ENCODE results near the gene MAPKAP1. TPM values are rescaled to one million over a fixed set of nuclear protein-coding genes. Genes with fewer than 3 reads are reported as not detected.

Gene MAPKAP1
- total RNA-seq, 1 donor from 2014 or later = 49.6 TPM

DNA sequence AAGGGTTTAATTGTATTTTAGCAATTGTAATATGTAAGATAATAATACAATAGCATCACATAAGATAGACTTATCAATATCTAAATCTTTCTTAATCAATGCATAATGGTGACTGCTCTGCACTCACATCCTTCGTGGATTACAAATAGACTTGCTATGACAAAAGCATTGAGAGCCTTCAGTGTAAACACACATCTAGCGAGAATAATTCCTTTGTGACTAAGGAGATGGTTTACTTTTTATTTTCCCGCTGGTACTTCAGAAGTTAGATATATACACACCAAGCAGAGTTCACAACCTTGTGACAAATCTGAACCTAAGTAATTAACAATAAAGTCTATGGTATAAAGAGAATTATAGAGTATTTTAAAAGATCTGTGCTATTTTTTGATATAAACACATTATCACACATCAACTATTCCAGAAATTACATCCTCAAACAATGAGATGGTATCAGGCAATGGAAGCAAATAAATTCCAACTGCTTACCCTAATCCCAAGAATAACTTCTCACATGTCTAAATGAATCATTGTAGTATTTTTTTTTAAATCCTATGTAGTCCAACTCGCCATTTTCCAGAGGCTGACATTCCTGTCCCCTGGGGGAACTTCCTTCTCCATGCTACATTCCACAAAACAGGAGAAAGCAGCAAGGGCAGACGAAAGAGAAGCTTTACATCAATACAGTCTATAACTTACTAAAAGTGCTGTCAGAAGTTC, 51.2 kb downstream of the MAPKAP1 start:
- TF ChIP-seq, protein P1, sequence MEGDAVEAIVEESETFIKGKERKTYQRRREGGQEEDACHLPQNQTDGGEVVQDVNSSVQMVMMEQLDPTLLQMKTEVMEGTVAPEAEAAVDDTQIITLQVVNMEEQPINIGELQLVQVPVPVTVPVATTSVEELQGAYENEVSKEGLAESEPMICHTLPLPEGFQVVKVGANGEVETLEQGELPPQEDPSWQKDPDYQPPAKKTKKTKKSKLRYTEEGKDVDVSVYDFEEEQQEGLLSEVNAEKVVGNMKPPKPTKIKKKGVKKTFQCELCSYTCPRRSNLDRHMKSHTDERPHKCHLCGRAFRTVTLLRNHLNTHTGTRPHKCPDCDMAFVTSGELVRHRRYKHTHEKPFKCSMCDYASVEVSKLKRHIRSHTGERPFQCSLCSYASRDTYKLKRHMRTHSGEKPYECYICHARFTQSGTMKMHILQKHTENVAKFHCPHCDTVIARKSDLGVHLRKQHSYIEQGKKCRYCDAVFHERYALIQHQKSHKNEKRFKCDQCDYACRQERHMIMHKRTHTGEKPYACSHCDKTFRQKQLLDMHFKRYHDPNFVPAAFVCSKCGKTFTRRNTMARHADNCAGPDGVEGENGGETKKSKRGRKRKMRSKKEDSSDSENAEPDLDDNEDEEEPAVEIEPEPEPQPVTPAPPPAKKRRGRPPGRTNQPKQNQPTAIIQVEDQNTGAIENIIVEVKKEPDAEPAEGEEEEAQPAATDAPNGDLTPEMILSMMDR (IDR thresholded peaks at IDR 0.05) = no peak

DNA sequence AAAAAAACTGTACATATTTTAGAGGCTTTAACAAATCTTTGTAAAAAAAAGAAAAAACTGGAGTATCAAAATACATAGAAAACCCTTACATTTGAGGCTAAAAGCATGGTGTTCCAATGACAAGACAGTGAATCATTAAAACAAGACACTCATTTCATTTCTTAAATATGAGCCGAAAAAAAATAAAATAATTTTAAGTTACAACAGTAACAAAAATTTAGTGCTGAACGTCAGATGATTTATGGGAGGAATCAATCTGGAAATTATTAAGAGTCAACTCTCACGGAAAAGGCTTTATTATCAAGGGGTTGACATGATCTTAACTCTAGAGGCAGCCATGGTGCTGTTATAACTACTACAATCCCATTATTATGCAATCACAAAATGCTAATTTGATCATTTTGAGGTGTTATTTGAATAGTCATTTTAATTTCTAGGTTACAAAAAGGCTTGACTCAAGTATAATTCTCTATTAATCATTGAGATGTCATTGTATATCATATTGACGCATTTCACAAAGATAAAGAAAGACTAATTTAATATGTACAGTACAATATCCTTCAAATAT, 51.9 kb downstream of the MAPKAP1 start:
- no peak for DNase-seq (ENCODE audit: low spot score in 2 of 2)
- no peak overlapping the region for H3K4me3 ChIP-seq
- no peak overlapping the region for H3K27ac ChIP-seq
- intact Hi-C loops (cut with DNase I) = no loop called here
- TF ChIP-seq, protein P1 (IDR thresholded peaks at IDR 0.05) = no peak
- H3K36me3 ChIP-seq = no peaks in the 10 kb centered on the region
- no peaks in the 10 kb centered on the region for H3K9me3 ChIP-seq
- H3K4me1 ChIP-seq = no peaks in the 10 kb centered on the region
- H3K27me3 ChIP-seq = no peaks in the 10 kb centered on the region

More for the DNA sequence above, 51.2 kb downstream of the MAPKAP1 start:
- intact Hi-C loops (cut with DNase I) = no loop called here
- H3K36me3 ChIP-seq = no peaks in the 10 kb centered on the region
- no peaks in the 10 kb centered on the region for H3K9me3 ChIP-seq
- H3K4me1 ChIP-seq = no peaks in the 10 kb centered on the region
- no peak overlapping the region for H3K27ac ChIP-seq
- DNase-seq (ENCODE audit: low spot score in 2 of 2) = no peak
- H3K27me3 ChIP-seq = no peaks in the 10 kb centered on the region
- H3K4me3 ChIP-seq = no peak overlapping the region

DNA sequence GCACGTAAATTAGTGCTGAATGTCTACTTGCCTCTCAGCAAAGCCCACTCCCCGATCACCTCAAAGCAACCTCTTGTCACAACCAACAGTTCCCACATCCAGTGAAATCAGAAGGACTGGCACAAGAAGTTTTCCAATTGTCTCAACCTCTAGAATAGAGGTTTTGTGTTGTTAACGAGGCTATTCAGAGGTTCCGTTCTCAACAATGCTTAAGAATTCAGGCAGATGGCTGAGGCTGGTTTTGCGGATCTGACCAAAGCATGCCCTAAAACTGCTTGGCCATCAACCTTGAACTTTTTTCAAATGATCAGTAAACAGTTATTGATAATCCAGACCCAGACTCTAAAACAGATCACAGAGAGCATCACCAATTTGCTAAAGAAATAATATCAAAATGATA, 52.9 kb downstream of the MAPKAP1 start:
- no peak overlapping the region for H3K27ac ChIP-seq
- H3K27me3 ChIP-seq = no peaks in the 10 kb centered on the region
- TF ChIP-seq, protein P1 (IDR thresholded peaks at IDR 0.05) = no peak
- intact Hi-C loops (cut with DNase I) = no loop called here
- H3K9me3 ChIP-seq = no peaks in the 10 kb centered on the region
- no peaks in the 10 kb centered on the region for H3K4me1 ChIP-seq
- no peak overlapping the region for H3K4me3 ChIP-seq
- DNase-seq (ENCODE audit: low spot score in 2 of 2) = no peak
- H3K36me3 ChIP-seq = no peaks in the 10 kb centered on the region

DNA sequence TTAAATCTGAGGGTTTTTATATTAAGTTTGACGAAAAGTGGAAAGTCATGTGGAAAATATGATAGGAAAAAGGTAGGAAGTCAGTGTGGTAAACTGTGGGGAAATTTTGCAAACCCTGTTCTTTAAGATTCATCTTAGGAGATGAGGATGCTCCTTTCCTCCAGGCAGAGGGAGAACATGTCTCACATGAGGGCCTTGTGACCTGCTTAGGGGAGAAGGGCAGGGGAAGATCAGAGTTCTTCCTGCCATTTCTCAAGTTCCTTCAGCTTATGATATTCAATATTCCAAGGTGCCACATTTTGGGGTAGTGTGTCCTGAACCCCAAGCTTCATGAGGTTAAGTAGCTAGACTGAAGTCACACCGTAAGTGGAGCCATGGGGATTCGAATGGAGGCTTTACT, 53.7 kb downstream of the MAPKAP1 start:
- no peak overlapping the region for H3K4me3 ChIP-seq
- H3K9me3 ChIP-seq = no peaks in the 10 kb centered on the region
- H3K36me3 ChIP-seq = no peaks in the 10 kb centered on the region
- H3K27me3 ChIP-seq = no peaks in the 10 kb centered on the region
- DNase-seq (ENCODE audit: low spot score in 2 of 2) = no peak
- TF ChIP-seq, protein P1 (IDR thresholded peaks at IDR 0.05) = no peak
- H3K4me1 ChIP-seq = no peaks in the 10 kb centered on the region
- no peak overlapping the region for H3K27ac ChIP-seq
- intact Hi-C loops (cut with DNase I) = no loop called here

DNA sequence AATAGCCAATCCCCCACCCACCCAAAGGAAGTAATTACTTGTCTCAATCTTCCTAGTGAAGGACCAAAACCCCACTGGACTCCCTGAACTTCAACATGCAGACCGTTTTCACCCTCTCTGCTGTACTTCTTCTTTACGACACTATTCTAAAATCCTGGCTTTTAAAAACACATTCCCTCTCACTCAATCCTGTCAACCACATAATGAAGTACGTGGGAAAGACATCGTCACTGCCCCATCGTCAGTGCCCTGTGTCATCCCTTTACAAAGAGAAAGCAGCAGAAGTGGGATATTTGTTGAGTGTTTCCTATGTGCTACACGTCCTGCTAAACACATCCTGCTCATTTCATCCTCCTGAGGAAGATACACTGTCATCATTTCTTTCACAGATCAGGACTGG, 54.2 kb downstream of the MAPKAP1 start:
- Histone ChIP-seq H3K9me3 (no peaks in the 10 kb centered on the region), H3K27ac (no peak overlapping the region), H3K27me3 (no peaks in the 10 kb centered on the region), H3K36me3 (no peaks in the 10 kb centered on the region), H3K4me3 (no peak overlapping the region), H3K4me1 (no peaks in the 10 kb centered on the region)
- TF ChIP-seq, protein P1 (IDR thresholded peaks at IDR 0.05) = no peak
- no peak for DNase-seq (ENCODE audit: low spot score in 2 of 2)
- intact Hi-C loops (cut with DNase I) = no loop called here

Data from ascending aorta (tissue), 2 donors.